Stimulated activated CD4-positive, alpha-beta T cell treated with anti-CD3 and anti-CD28 coated beads, TNF-alpha, amount 100 ng/mL, for 1 hour (primary cell): ENCODE data around the gene MAP4K4.
"Not testable (repeated sequence)": the region's sequence is repeated elsewhere in the genome, so short reads cannot be mapped to it uniquely, and the experiment has no call there.

Source experiments
- DNase-seq, 3 donors: peaks; one replicate each; pipeline ENCODE4 v3.0.0-alpha.2; 2020; ENCODE audit warnings: low read depth in 3 of 3, low spot score in 1 of 3

Gene MAP4K4

GRCh38 chr2:101741775-101742520 lies 44.4 kb downstream of the MAP4K4 start:
- DNase-seq: no peak

GRCh38 chr2:101742547-101742946 lies 45.0 kb downstream of the MAP4K4 start:
- DNase-seq: no peak

GRCh38 chr2:101743288-101743687 lies 45.8 kb downstream of the MAP4K4 start:
- no peak for DNase-seq

GRCh38 chr2:101744832-101745231 lies 47.3 kb downstream of the MAP4K4 start:
- no peak for DNase-seq

- DNase-seq: no peak
Measured at GRCh38 chr2:101745711-101746694, 48.5 kb downstream of the MAP4K4 start.

- no peak for DNase-seq
Measured at GRCh38 chr2:101748000-101748399, 50.5 kb downstream of the MAP4K4 start.

- not testable (repeated sequence) for DNase-seq
Measured at GRCh38 chr2:101748462-101748861, 51.0 kb downstream of the MAP4K4 start.

GRCh38 chr2:101750688-101751087 lies 53.2 kb downstream of the MAP4K4 start:
- DNase-seq: no peak

GRCh38 chr2:101751276-101751815 lies 53.8 kb downstream of the MAP4K4 start:
- DNase-seq: no peak

- no peak for DNase-seq
Measured at GRCh38 chr2:101751875-101752619, 54.5 kb downstream of the MAP4K4 start.

- no peak for DNase-seq
Measured at GRCh38 chr2:101752716-101753616, 55.5 kb downstream of the MAP4K4 start.

GRCh38 chr2:101753720-101754490 lies 56.4 kb downstream of the MAP4K4 start:
- DNase-seq: no peak

GRCh38 chr2:101754618-101755017 lies 57.1 kb downstream of the MAP4K4 start:
- DNase-seq: no peak

- no peak for DNase-seq
Measured at GRCh38 chr2:101756266-101756665, 58.8 kb downstream of the MAP4K4 start.

GRCh38 chr2:101758001-101758400 lies 60.5 kb downstream of the MAP4K4 start:
- DNase-seq: no peak

GRCh38 chr2:101759162-101759561 lies 61.7 kb downstream of the MAP4K4 start:
- no peak for DNase-seq

- no peak for DNase-seq
Measured at GRCh38 chr2:101762451-101763171, 65.1 kb downstream of the MAP4K4 start.

GRCh38 chr2:101763496-101764333 lies 66.2 kb downstream of the MAP4K4 start:
- no peak for DNase-seq
